CD4-positive, CD25-positive, alpha-beta regulatory T cell (primary cell): ENCODE results near the gene KLHL11. TPM values are rescaled to one million over a fixed set of nuclear protein-coding genes. Genes with fewer than 3 reads are reported as not detected.

ENCODE experiments used
- ATAC-seq, 2 donors: fragments of 150-1000 bp; cut with Tn5 transposase; one replicate each; pipeline ENCODE4 v1.10.0; 2021; ENCODE audit warnings: low read depth in 2 of 2, moderate number of reproducible peaks in 2 of 2, moderate library complexity in 1 of 2
- DNase-seq, 3 donors: peaks; one replicate each; pipeline versions ENCODE4 v3.0.0 to v3.0.0-alpha.2; 2012 to 2022; ENCODE audit warnings: mixed read lengths in 1 of 3
- H3K27ac ChIP-seq: one replicate; pipeline ENCODE4 v1.7.0; 2013; ENCODE audit warnings: mild to moderate bottlenecking, low read length; ENCODE audit not compliant: insufficient read depth, poor library complexity, severe bottlenecking
- H3K27me3 ChIP-seq: one replicate; pipeline ENCODE4 v1.7.0; 2013; ENCODE audit warnings: low read length; ENCODE audit not compliant: control insufficient read depth, insufficient read depth
- H3K36me3 ChIP-seq: one replicate; pipeline ENCODE4 v1.7.0; 2013; ENCODE audit warnings: mild to moderate bottlenecking, low read length, moderate library complexity; ENCODE audit not compliant: control insufficient read depth, insufficient read depth
- H3K4me1 ChIP-seq: 2 replicates; pipeline ENCODE4 v1.7.0; 2013; ENCODE audit warnings: mild to moderate bottlenecking, low read length; ENCODE audit not compliant: insufficient read depth, control insufficient read depth, poor library complexity, severe bottlenecking
- H3K4me3 ChIP-seq: one replicate; pipeline ENCODE4 v1.7.0; 2013; ENCODE audit warnings: low read depth, mild to moderate bottlenecking, low read length, moderate library complexity
- H3K9me3 ChIP-seq, 2 experiments: 1 replicate in 1 of 2; 2 replicates in 1 of 2; pipeline ENCODE4 v1.7.0; 2013; ENCODE audit warnings: low read length in 2 of 2, mild to moderate bottlenecking in 1 of 2, moderate library complexity in 1 of 2; ENCODE audit not compliant: control insufficient read depth in 2 of 2
- H3K27ac Mint-ChIP-seq, 3 donors: one replicate each; pipeline ENCODE4 v1.8.0; 2020 to 2022; ENCODE audit warnings: mild to moderate bottlenecking in 3 of 3, mixed read lengths in 3 of 3, moderate library complexity in 2 of 3
- H3K27me3 Mint-ChIP-seq: one replicate; pipeline ENCODE4 v1.8.0; 2022; ENCODE audit warnings: mild to moderate bottlenecking, mixed read lengths
- H3K36me3 Mint-ChIP-seq: one replicate; pipeline ENCODE4 v1.8.0; 2020; ENCODE audit warnings: mixed read lengths
- H3K4me1 Mint-ChIP-seq, 4 donors: one replicate each; pipeline ENCODE4 v1.8.0; 2020 to 2022; ENCODE audit warnings: mixed read lengths in 4 of 4, mild to moderate bottlenecking in 1 of 4
- H3K4me3 Mint-ChIP-seq, 4 donors: one replicate each; pipeline ENCODE4 v1.8.0; 2020 to 2022; ENCODE audit warnings: mild to moderate bottlenecking in 4 of 4, mixed read lengths in 4 of 4, moderate library complexity in 3 of 4
- H3K9me3 Mint-ChIP-seq, 7 donors: one replicate each; pipeline ENCODE4 v1.8.0; 2020 to 2022; ENCODE audit warnings: mixed read lengths in 7 of 7, mild to moderate bottlenecking in 3 of 7, moderate library complexity in 2 of 7
- polyA plus RNA-seq, 4 donors: library from polyadenylated mRNA; unstranded; fragments of 300-500 nt; fragmentation: Illumina TruSeq; gene quantifications; one replicate each; pipeline ENCODE4 v1.2.3, GENCODE V29; 2021
- total RNA-seq: library from RNA; stranded (reverse); gene quantifications from one replicate; pipeline ENCODE4 v1.2.3, GENCODE V29; 2022

The KLHL11 gene
- total and polyA plus RNA-seq, 5 donors from 2014 or later = 5.4 to 21.7 (median 7.5) TPM

DNA sequence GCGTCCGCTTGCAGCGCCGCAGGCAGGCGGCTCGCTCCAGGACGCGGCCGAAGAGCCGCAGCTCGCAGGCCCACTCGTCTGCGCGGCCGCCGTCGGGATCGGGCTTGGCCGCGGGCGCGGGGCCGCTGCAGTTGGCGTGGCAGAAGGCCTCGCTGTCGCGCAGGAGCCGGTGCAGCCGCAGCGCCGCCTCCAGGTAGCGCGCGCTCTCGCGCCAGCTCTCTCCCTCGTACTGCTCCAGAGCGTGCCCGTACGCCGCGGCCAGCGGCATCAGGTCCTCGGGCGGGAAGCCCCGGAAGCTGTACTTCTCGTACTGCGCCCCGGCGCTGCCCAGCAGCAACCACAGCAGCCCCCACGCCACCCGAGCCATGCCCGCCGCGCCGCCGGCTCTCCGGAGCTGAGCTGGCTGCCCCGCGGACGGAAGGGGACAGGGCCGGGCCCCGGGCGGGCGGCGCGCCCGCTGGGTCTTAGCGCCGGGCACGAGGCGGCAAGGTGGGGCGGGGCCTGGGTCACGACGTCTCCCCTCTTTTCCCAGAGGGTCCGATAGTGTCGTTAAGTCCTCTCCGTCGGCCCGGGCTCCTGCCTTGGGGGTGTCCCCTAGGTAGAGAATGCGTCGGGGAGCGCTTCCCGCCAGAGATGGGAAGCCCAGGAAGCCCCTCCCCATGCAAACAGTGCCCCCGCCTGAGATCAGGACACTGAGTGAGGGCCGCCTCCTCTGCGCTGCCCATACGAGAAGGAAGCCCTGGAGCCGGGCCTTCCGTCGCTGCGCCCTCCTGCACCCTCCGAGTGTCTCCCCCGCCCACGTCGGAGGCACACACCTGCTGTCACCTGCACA, 53.5 kb downstream of the KLHL11 start, which contains the start of gene P3H4:
TSS of gene P3H4 (minus strand) at position 401 of the 832 bp plus-strand sequence. CDS start at position 367, 34 bp downstream.
- Mint-ChIP-seq H3K4me1 (peaks cover 0 to 30% (median 8%) of the 10 kb centered on the region in 4 donors), H3K27me3 (peaks cover 27% of the 10 kb centered on the region), H3K4me3 (peak within 1 kb of the TSS; percentile 88 to 93 (median 91)), H3K9me3 (no peaks in the 10 kb centered on the region), H3K36me3 (no peaks in the 10 kb centered on the region), H3K27ac (peak within 1 kb of the TSS; percentile 78 to 94 (median 82))
- Histone ChIP-seq H3K9me3 (no peaks in the 10 kb centered on the region), H3K4me3 (peak within 1 kb of the TSS; percentile 37), H3K27me3 (no peaks in the 10 kb centered on the region), H3K36me3 (no peaks in the 10 kb centered on the region), H3K4me1 (peaks cover 31% of the 10 kb centered on the region), H3K27ac (no peak within 1 kb of the TSS)
- DNase-seq (peak; percentile 52 to 79 (median 78)), ATAC-seq (peak; percentile 90 to 91)

DNA sequence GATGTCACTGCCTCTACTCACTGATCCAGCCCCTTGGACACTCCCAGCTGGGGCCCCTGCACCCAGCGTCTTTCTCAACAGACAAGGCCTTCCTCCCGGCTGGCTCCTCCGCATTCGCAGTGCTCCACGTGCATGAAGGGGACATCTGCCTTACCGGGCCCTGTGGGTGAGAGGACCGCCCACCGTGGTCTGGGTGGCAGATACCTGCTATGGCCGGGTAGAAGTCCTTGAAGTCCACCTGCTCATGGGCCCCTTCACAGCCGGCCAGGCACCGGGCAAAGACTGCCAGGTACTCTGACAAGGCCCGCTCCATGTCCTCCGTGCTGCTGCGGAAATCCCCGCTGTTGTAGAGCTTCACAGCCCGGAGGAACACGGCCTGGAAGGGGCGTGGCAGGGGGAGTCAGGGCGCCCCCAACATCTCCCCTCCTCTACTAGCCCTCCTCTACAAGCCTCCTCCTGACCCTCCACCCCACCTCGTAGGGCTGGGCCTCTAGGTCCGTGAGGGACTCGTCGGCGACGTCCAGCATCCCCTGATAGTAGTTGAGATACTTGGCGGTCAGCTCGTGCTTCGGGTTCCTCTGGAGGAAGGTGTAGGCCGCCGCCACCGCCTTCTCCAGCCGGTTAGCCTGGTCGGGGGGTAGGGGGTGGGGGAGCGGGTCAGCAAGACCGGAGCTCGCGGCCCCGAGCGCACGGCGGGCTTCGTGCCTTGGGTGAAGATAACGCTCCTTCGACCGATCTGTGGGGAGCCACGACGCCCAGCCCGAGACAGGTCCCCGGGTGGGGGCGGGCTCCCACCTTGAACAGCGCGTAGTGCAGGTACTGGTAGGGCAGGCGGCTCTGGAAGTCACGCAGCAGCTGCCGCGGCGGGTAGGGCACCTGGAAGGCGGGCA, 54.3 kb downstream of the KLHL11 start:
- Mint-ChIP-seq H3K9me3 (no peaks in the 10 kb centered on the region), H3K27ac (peak overlapping the region in 1 of 3 donors; percentile 45), H3K27me3 (peaks cover 27% of the 10 kb centered on the region), H3K36me3 (no peaks in the 10 kb centered on the region), H3K4me1 (peaks cover 0 to 30% (median 8%) of the 10 kb centered on the region in 4 donors), H3K4me3 (peak overlapping the region; percentile 77 to 88 (median 82))
- Histone ChIP-seq H3K4me1 (peaks cover 31% of the 10 kb centered on the region), H3K9me3 (no peaks in the 10 kb centered on the region), H3K27ac (no peak overlapping the region), H3K27me3 (no peaks in the 10 kb centered on the region), H3K4me3 (peak overlapping the region; percentile 26), H3K36me3 (no peaks in the 10 kb centered on the region)
- DNase-seq (no peak), ATAC-seq (peak; percentile 35 to 39)

DNA sequence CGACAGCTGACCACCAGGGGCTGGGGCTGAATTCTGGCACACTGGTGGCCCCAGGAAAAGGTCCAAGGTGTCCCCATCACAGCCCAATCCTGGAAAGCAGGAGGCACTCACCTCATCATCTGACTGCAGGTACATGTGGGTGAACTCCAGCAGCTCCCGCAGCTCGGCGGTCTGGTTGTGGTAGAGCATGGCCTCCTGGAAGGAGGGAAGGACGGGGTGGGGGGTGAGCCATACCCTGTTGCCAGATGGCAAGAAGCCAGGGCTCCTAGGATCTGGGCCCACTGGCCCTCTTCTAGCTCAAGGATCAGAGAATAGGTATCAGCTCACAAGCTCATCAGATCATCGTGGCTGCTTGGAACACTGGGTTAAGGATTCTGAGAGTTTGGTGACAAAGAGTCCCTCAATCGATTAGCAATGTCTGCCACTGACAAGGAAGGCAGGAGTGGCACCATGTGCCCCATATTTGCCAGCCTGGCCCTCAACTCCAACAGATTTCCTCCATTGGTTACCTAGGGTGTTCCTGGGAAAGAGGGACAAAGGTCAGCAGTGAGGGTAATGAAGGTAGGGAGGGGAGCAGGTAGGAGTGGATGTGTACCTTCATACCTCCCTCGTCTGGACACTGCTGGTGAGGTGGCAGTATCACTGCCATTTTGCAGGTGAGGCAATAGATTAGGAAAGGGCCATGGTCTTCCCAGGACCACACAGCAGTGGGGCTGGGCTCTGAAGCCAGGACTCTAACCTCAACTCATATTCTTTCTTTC, 58.4 kb downstream of the KLHL11 start:
- Mint-ChIP-seq H3K9me3 (no peaks in the 10 kb centered on the region), H3K27me3 (peaks cover 13% of the 10 kb centered on the region), H3K27ac (no peak overlapping the region), H3K36me3 (no peaks in the 10 kb centered on the region), H3K4me3 (no peak overlapping the region), H3K4me1 (peaks cover 0 to 14% (median 6%) of the 10 kb centered on the region in 4 donors)
- no peaks in the 10 kb centered on the region for H3K27me3 ChIP-seq
- no peak overlapping the region for H3K4me3 ChIP-seq
- H3K36me3 ChIP-seq = no peaks in the 10 kb centered on the region
- no peak overlapping the region for H3K27ac ChIP-seq
- DNase-seq (no peak), ATAC-seq (no peak)
- peaks cover 18% of the 10 kb centered on the region for H3K4me1 ChIP-seq
- H3K9me3 ChIP-seq = no peaks in the 10 kb centered on the region

Other genes with a start within 250 kb of the KLHL11 start
- not detected for gene KRT17, start 240.8 kb downstream of the KLHL11 start, total RNA-seq
- gene KRT17, start 240.8 kb downstream of the KLHL11 start, polyA plus RNA-seq = not detected
- 2,625 TPM for gene EIF1, start 176.5 kb downstream of the KLHL11 start, total RNA-seq
- gene EIF1, start 176.5 kb downstream of the KLHL11 start, polyA plus RNA-seq = 1,000 to 10,000 TPM; 1,357 to 1,617 (median 1,453) TPM
- gene GAST, start 153.1 kb downstream of the KLHL11 start, total RNA-seq = not detected
- gene GAST, start 153.1 kb downstream of the KLHL11 start, polyA plus RNA-seq = not detected
- 2.1 TPM for gene HAP1, start 130.8 kb downstream of the KLHL11 start, total RNA-seq
- gene HAP1, start 130.8 kb downstream of the KLHL11 start, polyA plus RNA-seq = under 1 TPM; 0.35 to 0.62 (median 0.49) TPM
- gene JUP, start 78.7 kb downstream of the KLHL11 start, total RNA-seq = 1.3 TPM
- gene JUP, start 78.7 kb downstream of the KLHL11 start, polyA plus RNA-seq = under 1 TPM in 2 of 4 donors, not detected in 2; 0.32 to 0.33 TPM
- gene P3H4, start 53.5 kb downstream of the KLHL11 start, total RNA-seq = 1.7 TPM
- gene P3H4, start 53.5 kb downstream of the KLHL11 start, polyA plus RNA-seq = 1 to 10 TPM in 3 of 4 donors, under 1 TPM in 1; 0.59 to 2.9 (median 2.5) TPM
- gene FKBP10, start 52.4 kb downstream of the KLHL11 start, total RNA-seq = not detected
- under 1 TPM in 1 of 4 donors, not detected in 3; 0.25 TPM for gene FKBP10, start 52.4 kb downstream of the KLHL11 start, polyA plus RNA-seq
- 17.9 TPM for gene NT5C3B, start 29.2 kb downstream of the KLHL11 start, total RNA-seq
- 10 to 100 TPM; 15.5 to 37.7 (median 18.1) TPM for gene NT5C3B, start 29.2 kb downstream of the KLHL11 start, polyA plus RNA-seq
- gene KLHL10, start 27.6 kb downstream of the KLHL11 start, total RNA-seq = not detected
- under 1 TPM in 3 of 4 donors, not detected in 1; 0.19 to 0.25 (median 0.21) TPM for gene KLHL10, start 27.6 kb downstream of the KLHL11 start, polyA plus RNA-seq
- 76.3 TPM for gene ACLY, start 53.5 kb upstream of the KLHL11 start, total RNA-seq
- gene ACLY, start 53.5 kb upstream of the KLHL11 start, polyA plus RNA-seq = 10 to 100 TPM; 50.3 to 56.8 (median 55.6) TPM
- not detected for gene ODAD4, start 65.2 kb upstream of the KLHL11 start, total RNA-seq
- gene ODAD4, start 65.2 kb upstream of the KLHL11 start, polyA plus RNA-seq = under 1 TPM in 3 of 4 donors, not detected in 1; 0.14 to 0.28 (median 0.15) TPM
- gene CNP, start 101.4 kb upstream of the KLHL11 start, total RNA-seq = 27.7 TPM
- 10 to 100 TPM; 26.9 to 44.3 (median 34.1) TPM for gene CNP, start 101.4 kb upstream of the KLHL11 start, polyA plus RNA-seq
- 149 TPM for gene DNAJC7, start 152.0 kb upstream of the KLHL11 start, total RNA-seq
- gene DNAJC7, start 152.0 kb upstream of the KLHL11 start, polyA plus RNA-seq = 10 to 100 TPM; 53.3 to 80.7 (median 67.2) TPM
- 14.6 TPM for gene NKIRAS2, start 154.7 kb upstream of the KLHL11 start, total RNA-seq
- 10 to 100 TPM; 21.8 to 25.8 (median 23.0) TPM for gene NKIRAS2, start 154.7 kb upstream of the KLHL11 start, polyA plus RNA-seq
- gene C17orf113, start 185.2 kb upstream of the KLHL11 start, total RNA-seq = 0.27 TPM
- under 1 TPM; 0.09 to 0.46 (median 0.38) TPM for gene C17orf113, start 185.2 kb upstream of the KLHL11 start, polyA plus RNA-seq
- not detected for gene ZNF385C, start 233.1 kb upstream of the KLHL11 start, total RNA-seq
- gene ZNF385C, start 233.1 kb upstream of the KLHL11 start, polyA plus RNA-seq = under 1 TPM in 1 of 4 donors, not detected in 3; 0.21 TPM
- 24.4 TPM for gene DHX58, start 247.3 kb upstream of the KLHL11 start, total RNA-seq
- gene DHX58, start 247.3 kb upstream of the KLHL11 start, polyA plus RNA-seq = 10 to 100 TPM in 3 of 4 donors, 1 to 10 TPM in 1; 7.2 to 20.9 (median 14.5) TPM